Measurements from ENCODE around the gene SH3GLB1.
"Not testable (repeated sequence)": the region's sequence is repeated elsewhere in the genome, so short reads cannot be mapped to it uniquely, and the experiment has no call there.

SH3GLB1 gene

GRCh38 chr1:86704458-86704971, at the start of gene SH3GLB1:
Gene SH3GLB1, plus strand, starts transcription at chr1:86704576. Its CDS starts 324 bp downstream, at chr1:86704900.
- peak; percentile 86 for DNase-seq

- not testable (repeated sequence) for DNase-seq
Measured at GRCh38 chr1:86658381-86658780, 46.0 kb upstream of the SH3GLB1 start.

GRCh38 chr1:86666368-86666767, 38.0 kb upstream of the SH3GLB1 start:
- DNase-seq = no peak

- no peak for DNase-seq
Measured at GRCh38 chr1:86687595-86687994, 16.8 kb upstream of the SH3GLB1 start.

GRCh38 chr1:86692641-86693040, 11.7 kb upstream of the SH3GLB1 start:
- no peak for DNase-seq

GRCh38 chr1:86695400-86695799, 9.0 kb upstream of the SH3GLB1 start:
- DNase-seq = no peak

GRCh38 chr1:86696522-86696921, 7.9 kb upstream of the SH3GLB1 start:
- no peak for DNase-seq

GRCh38 chr1:86699186-86699585, 5.2 kb upstream of the SH3GLB1 start:
- no peak for DNase-seq

GRCh38 chr1:86701731-86702130, 2.6 kb upstream of the SH3GLB1 start:
- no peak for DNase-seq

- DNase-seq = not testable (repeated sequence)
Measured at GRCh38 chr1:86702954-86703494, 1.4 kb upstream of the SH3GLB1 start.

- no peak for DNase-seq
Measured at GRCh38 chr1:86703696-86704457, 499 bp upstream of the SH3GLB1 start.

GRCh38 chr1:86704972-86705664, 742 bp downstream of the SH3GLB1 start:
- peak; percentile 22 for DNase-seq

- DNase-seq = no peak
Measured at GRCh38 chr1:86705665-86705985, 1.2 kb downstream of the SH3GLB1 start.

GRCh38 chr1:86706018-86706635, 1.8 kb downstream of the SH3GLB1 start:
- no peak for DNase-seq

- DNase-seq = no peak
Measured at GRCh38 chr1:86708920-86709319, 4.5 kb downstream of the SH3GLB1 start.

GRCh38 chr1:86712088-86712860, 7.9 kb downstream of the SH3GLB1 start:
- no peak for DNase-seq

GRCh38 chr1:86713477-86713876, 9.1 kb downstream of the SH3GLB1 start:
- no peak for DNase-seq

- DNase-seq = no peak
Measured at GRCh38 chr1:86714159-86714558, 9.8 kb downstream of the SH3GLB1 start.

GRCh38 chr1:86714561-86715244, 10.3 kb downstream of the SH3GLB1 start:
- DNase-seq = no peak

GRCh38 chr1:86718786-86719185, 14.4 kb downstream of the SH3GLB1 start:
- DNase-seq = no peak

- DNase-seq = no peak
Measured at GRCh38 chr1:86731416-86731815, 27.0 kb downstream of the SH3GLB1 start.

- no peak for DNase-seq
Measured at GRCh38 chr1:86733340-86733739, 29.0 kb downstream of the SH3GLB1 start.
